Measurements from ENCODE around the gene RAPGEF4.

The RAPGEF4 gene

DNA sequence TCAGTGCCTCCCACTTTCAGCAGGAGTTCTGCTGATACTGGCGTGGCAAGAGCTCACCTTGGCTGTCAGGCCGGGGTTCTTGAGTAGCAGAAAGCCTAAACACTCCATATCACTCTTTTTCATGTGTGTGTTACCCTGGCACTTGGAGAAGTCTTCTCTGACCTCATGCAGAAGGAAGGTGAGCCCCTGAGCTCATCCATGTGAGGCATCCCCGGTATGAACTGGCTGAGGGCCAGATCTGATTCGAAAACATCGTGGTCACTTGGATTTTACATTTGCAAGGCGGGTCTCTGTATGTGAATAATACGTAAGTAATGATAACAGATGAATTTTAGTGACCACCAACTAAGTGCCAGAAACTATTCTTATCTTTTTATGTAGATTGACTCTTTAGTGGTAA is 93.6 kb downstream of the RAPGEF4 start:
- DNase-seq: no peak

DNA sequence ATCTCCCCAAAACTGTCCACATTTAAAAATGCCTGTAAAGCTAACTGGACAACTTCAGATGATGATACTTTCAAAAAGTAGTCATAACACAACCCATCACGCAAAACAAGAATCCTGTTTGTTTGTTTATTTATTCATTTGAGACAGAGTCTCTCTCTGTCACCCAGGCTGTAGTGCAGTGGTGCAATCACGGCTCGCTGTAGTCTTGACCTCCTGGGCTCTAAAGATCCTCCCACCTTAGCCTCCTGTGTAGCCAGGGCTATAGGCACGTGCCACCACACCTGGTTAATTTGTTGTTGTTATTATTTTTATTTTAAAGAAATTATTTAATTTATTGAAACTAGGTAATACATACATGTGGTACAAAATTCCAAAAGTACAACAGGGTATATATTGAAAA is 94.8 kb downstream of the RAPGEF4 start:
- no peak for DNase-seq

- DNase-seq: no peak
These were observed 98.3 kb downstream of the RAPGEF4 start for GRCh38 chr2:172833898-172834297.

- DNase-seq: no peak
These were observed 99.2 kb downstream of the RAPGEF4 start for GRCh38 chr2:172834881-172835280.

DNA sequence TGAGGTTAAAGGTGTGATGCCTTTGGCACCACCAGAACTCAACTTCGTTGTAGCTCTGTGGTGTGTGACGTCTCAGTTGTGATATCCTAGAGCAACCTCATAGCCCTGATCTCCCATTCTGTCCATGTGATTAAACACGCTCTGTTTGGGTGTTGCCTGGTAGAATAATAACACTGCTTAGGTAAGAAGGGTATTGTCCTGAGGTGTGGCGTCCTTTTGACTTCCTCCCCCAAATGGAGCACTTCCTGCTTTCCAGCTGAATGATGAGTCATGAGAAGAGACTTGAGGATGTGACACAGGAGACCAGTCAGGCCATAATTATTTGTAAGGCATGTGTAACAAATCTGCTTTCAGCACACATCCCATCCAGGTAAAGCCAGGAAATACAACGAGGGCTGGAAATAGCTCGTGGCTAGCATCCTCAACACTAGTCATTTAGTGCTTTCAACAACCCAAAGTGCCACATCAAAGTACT is 100.7 kb downstream of the RAPGEF4 start:
- DNase-seq: no peak

- no peak for DNase-seq
These were observed 101.2 kb downstream of the RAPGEF4 start for GRCh38 chr2:172836827-172837226.

DNA sequence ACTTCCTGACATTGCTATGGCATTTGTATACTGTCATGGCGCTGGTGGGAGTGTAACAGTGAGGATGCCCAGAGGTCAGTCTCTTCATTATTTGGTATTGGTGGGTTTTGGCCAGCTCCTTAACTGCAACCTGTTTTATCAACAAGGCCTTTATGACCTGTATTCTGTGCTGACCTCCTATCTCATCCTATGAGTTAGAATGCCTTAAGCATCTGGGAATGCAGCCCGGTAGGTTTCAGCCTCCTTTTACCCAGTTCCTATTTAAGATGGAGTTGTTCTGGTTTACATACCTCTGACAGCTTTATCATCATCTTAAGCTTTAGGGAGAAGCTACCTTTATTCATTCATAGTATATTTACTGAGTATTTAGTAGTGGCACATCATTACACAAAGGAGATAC is 103.8 kb downstream of the RAPGEF4 start:
- no peak for DNase-seq

GRCh38 chr2:172842511-172843265 is 107.0 kb downstream of the RAPGEF4 start:
- no peak for DNase-seq

DNA sequence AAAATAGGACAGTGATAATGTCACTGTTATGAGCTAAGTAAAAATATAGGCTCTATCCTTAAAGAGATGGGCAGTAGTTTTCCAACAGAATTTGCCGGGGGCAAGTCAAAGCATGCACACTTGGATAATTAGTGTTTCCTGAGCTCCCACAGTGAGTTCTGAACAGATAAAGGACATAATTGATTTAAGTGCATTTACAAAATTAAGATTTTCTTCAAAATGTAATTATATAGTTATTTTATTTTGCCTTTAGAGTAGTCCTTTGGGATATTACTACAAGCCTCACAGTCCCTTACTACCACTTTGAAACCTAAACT is 107.6 kb downstream of the RAPGEF4 start:
- DNase-seq: no peak

DNA sequence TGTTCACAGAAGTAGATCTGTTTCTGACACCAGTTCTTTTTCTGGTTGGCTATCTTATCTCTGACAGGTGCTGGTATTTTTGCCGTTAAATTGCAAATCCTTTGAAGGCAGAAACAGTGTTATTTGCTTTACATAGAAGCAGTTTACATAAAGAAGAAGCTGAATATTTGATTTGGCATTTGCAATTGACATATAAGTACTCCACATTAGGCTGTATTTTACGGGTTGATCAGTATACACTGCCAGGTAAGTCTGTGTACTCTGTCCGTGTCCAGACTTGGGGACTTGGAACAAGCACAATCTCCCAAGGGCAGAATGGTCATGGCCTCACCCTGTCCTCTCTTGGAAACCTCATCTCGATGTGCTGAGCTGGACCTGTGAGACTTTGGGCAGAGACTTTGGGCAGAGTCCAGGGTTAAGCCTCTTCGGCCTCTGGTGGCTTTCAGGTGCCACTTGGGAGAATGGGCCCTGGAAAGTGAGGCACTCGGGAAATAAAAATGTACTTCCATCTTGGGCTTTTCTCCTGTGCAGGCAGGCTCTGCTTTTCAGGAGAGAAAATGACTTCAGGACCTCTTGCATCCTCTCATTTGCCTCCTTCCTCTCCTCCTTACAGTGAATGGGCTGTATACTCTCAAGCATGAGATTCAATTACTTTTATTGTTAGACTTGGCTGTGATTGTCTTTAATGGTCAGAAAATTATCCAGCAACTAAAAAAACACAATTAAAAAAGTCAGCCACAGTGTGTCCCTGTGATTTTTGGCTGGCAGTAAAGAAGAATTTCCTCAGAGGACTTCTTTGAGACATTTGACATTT is 108.5 kb downstream of the RAPGEF4 start:
- DNase-seq: no peak

GRCh38 chr2:172845028-172845630 is 109.5 kb downstream of the RAPGEF4 start:
- DNase-seq: no peak

DNA sequence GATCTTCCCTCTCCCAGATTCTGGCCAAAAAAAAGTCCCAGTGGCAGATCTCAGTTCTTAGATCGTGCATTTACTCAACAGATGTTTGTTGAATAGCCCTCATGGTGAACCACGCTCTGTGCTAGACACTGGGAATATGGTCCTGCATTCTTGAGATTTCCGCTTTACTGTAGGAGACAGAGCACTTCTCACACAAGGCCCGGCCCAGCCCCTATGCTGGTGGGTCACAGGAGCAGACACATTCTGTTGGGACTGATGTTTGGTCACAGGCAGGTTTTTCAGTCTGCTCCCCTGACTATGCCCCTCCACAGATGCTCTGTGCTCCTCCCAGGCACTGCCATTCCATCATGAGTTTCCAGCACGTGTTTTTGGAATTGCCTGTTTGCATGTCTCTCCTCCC is 110.9 kb downstream of the RAPGEF4 start:
- DNase-seq: no peak

- DNase-seq: no peak
These were observed 111.5 kb downstream of the RAPGEF4 start for GRCh38 chr2:172847188-172847587.

DNA sequence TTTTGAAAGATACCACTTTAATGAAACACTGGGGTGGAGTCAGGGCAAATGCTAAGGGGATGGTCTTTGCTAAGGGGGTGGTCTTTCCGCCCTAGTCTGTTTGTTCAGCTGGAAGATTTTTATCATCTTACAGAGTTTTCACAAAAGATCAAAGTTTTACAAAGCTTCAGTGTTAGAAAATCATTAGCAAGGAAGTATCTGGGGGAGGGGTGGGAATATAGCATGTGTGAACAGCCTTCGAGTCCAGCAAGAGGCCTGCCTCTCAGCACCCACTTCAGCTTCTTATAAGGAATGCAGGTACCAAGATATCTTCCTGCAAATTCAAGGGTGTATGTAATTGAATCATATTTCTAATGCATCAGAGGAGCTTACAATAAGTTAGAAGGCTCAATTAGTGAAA is 112.9 kb downstream of the RAPGEF4 start:
- no peak for DNase-seq

DNA sequence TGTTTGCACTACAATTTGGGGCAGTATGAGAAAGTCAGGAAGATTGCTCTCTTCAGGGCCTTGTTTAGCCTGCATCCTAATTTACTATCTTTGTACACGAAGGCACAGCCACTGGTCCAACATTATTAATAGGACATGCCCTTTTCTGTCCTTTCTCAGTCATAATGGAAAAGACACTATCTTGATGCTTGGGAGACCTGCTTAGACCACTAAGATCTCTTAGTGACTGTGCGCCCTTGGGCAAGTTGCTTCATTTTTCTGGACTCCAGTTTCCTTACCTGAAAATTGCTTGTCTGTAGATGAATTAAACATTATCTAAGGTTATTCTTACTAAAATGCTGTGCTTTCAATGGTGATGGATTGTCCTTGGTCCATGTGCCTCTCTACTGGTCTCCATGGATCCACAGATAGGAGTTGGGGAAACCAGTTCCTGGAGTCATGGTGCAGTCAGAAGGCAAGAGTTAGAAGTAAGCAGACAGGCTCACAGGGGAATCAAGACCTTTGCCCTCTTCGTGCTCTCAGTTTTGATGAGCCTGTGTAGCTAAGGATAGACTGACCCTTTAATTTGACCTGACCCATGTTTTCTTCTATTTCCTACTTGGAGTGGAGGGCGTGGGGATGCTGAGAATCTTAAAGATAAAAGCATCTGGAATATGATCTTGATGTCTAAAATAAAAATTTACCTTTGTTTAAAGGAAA is 114.0 kb downstream of the RAPGEF4 start:
- DNase-seq: no peak

GRCh38 chr2:172855588-172855987 is 119.9 kb downstream of the RAPGEF4 start:
- no peak for DNase-seq

- DNase-seq: no peak
These were observed 121.0 kb downstream of the RAPGEF4 start for GRCh38 chr2:172856606-172857005.

DNA sequence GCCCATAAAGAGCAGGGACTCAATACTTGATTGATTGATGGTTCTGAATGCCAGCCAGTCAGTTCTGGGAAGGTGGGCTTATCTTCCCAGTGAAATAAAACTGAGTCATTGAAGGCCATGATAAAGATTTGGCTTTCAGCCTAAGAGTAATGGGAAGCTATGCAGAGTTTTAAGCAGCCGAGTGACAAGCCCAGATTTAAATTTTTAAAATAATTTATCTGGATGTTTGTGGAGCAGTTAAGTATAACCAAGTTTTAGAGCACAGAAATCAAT is 122.8 kb downstream of the RAPGEF4 start:
- no peak for DNase-seq

GRCh38 chr2:172859581-172860335 is 124.1 kb downstream of the RAPGEF4 start:
- DNase-seq: no peak

GRCh38 chr2:172860336-172860707 is 124.7 kb downstream of the RAPGEF4 start:
- no peak for DNase-seq

DNA sequence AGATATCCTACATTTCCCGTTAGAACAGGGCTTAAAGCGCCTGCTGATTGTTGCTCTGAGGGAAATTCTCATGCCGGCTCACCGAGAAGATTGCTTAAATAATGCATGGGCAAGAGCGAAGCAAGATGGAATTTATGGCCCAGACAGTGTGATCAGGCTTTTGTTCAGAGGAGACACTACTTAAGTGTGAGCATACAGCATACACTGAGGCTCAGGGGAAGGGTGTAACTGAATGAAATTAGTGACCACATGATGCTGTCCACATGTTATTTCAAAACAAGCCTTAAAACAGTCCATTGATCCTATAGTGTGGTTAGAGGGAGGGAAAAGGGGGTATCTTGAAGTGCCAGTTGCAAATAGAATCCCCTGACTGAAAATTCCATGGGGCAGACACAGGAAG is 125.5 kb downstream of the RAPGEF4 start:
- DNase-seq: no peak

DNA sequence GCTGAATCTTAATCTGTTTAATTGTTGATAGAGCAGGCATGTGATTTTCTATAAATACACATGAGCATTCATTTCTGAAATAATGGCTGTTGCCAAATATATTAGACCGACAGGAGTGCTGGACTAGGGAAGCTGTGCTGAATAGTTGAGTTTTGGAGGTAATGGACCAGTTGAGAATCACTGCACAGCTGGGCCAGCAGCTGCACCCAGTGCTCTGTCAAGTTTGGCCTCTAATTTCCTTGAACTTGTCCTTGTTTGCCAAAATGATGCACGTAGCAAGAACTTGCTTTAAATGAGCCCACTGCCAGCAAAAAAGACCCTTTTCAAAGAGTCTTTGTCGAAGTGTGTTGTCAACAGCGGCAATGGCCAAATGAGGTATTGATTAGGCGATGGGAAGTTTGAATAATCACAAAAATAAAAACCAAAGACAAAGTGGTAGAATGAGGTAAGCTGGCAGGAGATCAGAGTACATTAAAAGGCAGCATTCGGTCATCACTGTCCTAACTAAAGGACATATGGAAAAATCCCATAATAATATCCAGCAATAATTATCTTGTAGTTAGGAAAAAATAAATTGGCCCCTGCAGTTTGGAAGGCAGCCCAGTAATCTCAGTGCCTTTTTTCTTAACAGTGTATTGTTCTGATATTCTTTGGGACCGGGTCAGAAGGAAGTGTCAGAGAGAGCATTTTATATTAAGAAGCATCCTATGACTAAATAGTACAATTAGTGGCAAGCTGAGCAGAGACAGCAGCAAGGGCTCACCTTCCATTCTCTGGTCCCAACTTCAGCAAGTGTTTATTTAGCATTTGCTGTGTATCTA is 126.2 kb downstream of the RAPGEF4 start:
- no peak for DNase-seq
